CD8-positive, alpha-beta memory T cell (primary cell): Measurements from ENCODE around the gene PBX3. TPM values are rescaled to one million over a fixed set of nuclear protein-coding genes. Genes with fewer than 3 reads are reported as not detected.

ENCODE experiments used
- CTCF ChIA-PET: fragments of 350-600 bp; sonication (Branson Sonifier 250); formaldehyde crosslinking; loops from one replicate; lab custom pipeline; 2021; ENCODE audit warnings: antibody characterized with exemption; lab: Charles Lee
- POLR2A ChIA-PET: fragments of 350-600 bp; sonication (Branson Sonifier 250); formaldehyde crosslinking; loops from one replicate; lab custom pipeline; 2021; ENCODE audit warnings: antibody characterized with exemption; lab: Charles Lee
- DNase-seq, 5 donors: peaks; one replicate each; pipeline versions ENCODE4 v3.0.0 to v3.0.0-alpha.2; 2020 to 2022; ENCODE audit warnings: mixed read lengths in 1 of 5
- H3K27ac ChIP-seq: one replicate; pipeline ENCODE4 v1.7.0; 2013; ENCODE audit warnings: low read depth, mild to moderate bottlenecking, low read length, moderate library complexity
- H3K27me3 ChIP-seq: 2 replicates; pipeline ENCODE4 v1.7.0; 2013; ENCODE audit warnings: low read length, mild to moderate bottlenecking; ENCODE audit not compliant: insufficient read depth, poor library complexity, severe bottlenecking
- H3K36me3 ChIP-seq: 2 replicates; pipeline ENCODE4 v1.7.0; 2013; ENCODE audit warnings: mild to moderate bottlenecking, low read length, moderate library complexity; ENCODE audit not compliant: insufficient read depth
- H3K4me1 ChIP-seq: 2 replicates; pipeline ENCODE4 v1.7.0; 2013; ENCODE audit warnings: mild to moderate bottlenecking, low read length, moderate library complexity; ENCODE audit not compliant: insufficient read depth
- H3K4me3 ChIP-seq: 2 replicates; pipeline ENCODE4 v1.7.0; 2013; ENCODE audit warnings: mild to moderate bottlenecking, low read length
- H3K9me3 ChIP-seq: 2 replicates; pipeline ENCODE4 v1.7.0; 2013; ENCODE audit warnings: mild to moderate bottlenecking, low read length
- H3K27ac Mint-ChIP-seq, 8 donors: one replicate each; pipeline ENCODE4 v1.8.0; 2020 to 2021; ENCODE audit warnings: mixed read lengths in 8 of 8, mild to moderate bottlenecking in 6 of 8, inconsistent platforms in 3 of 8, moderate library complexity in 3 of 8
- H3K27me3 Mint-ChIP-seq, 2 donors: one replicate each; pipeline ENCODE4 v1.8.0; 2020 to 2021; ENCODE audit warnings: mixed read lengths in 2 of 2, mild to moderate bottlenecking in 1 of 2, moderate library complexity in 1 of 2
- H3K36me3 Mint-ChIP-seq, 3 donors: one replicate each; pipeline ENCODE4 v1.8.0; 2020 to 2021; ENCODE audit warnings: mixed read lengths in 3 of 3, inconsistent platforms in 1 of 3, mild to moderate bottlenecking in 1 of 3
- H3K4me1 Mint-ChIP-seq, 3 donors: one replicate each; pipeline ENCODE4 v1.8.0; 2020 to 2021; ENCODE audit warnings: mixed read lengths in 3 of 3, inconsistent platforms in 1 of 3, mild to moderate bottlenecking in 1 of 3
- H3K4me3 Mint-ChIP-seq, 7 donors: one replicate each; pipeline ENCODE4 v1.8.0; 2020 to 2021; ENCODE audit warnings: mixed read lengths in 7 of 7, mild to moderate bottlenecking in 6 of 7, moderate library complexity in 4 of 7, inconsistent platforms in 2 of 7
- H3K9me3 Mint-ChIP-seq, 5 donors: one replicate each; pipeline ENCODE4 v1.8.0; 2020 to 2022; ENCODE audit warnings: mixed read lengths in 5 of 5, mild to moderate bottlenecking in 3 of 5, moderate library complexity in 2 of 5, inconsistent platforms in 1 of 5
- polyA plus RNA-seq: library from polyadenylated mRNA; unstranded; fragments of 300-500 nt; fragmentation: Illumina TruSeq; gene quantifications from one replicate; pipeline ENCODE4 v1.2.3, GENCODE V29; 2021
- total RNA-seq, 2 experiments: library from RNA; stranded (reverse); gene quantifications; one replicate each; pipeline ENCODE4 v1.2.3, GENCODE V29; 2021

PBX3 gene
- total and polyA plus RNA-seq, 3 experiments from 2014 or later: 4.6 to 13.4 (median 12.8) TPM

DNA sequence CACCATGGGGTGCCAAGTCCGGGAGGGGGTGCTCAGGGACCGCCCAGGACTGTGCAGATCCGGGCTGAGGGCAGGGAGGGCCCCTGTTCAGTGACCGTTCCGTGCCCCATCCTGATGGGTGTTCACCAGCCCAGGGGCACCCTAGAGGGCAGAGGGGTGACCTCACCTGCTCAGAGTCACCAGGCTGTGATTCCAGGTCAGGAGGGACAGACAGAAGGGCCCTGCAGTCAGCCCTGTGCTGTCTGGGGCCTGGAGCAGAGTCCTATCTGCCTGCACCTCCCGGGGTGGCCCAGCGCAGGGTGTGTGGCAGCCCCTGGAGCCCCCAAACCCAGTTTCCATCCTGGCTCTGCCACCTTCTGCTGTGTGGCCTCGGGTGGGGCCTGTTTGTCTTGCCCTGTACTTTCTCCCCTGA is 241.9 kb downstream of the PBX3 start:
- Mint-ChIP-seq H3K9me3 (no peaks in the 10 kb centered on the region), H3K27me3 (peaks cover 0 to 4% of the 10 kb centered on the region in 2 donors), H3K27ac (no peak overlapping the region), H3K4me1 (no peaks in the 10 kb centered on the region), H3K4me3 (no peak overlapping the region), H3K36me3 (no peaks in the 10 kb centered on the region)
- H3K4me3 ChIP-seq: no peak overlapping the region
- no peaks in the 10 kb centered on the region for H3K27me3 ChIP-seq
- H3K36me3 ChIP-seq: no peaks in the 10 kb centered on the region
- DNase-seq: no peak
- H3K9me3 ChIP-seq: no peaks in the 10 kb centered on the region
- H3K27ac ChIP-seq: no peak overlapping the region
- no peaks in the 10 kb centered on the region for H3K4me1 ChIP-seq
- POLR2A ChIA-PET: no interaction called here
- CTCF ChIA-PET: no interaction called here

DNA sequence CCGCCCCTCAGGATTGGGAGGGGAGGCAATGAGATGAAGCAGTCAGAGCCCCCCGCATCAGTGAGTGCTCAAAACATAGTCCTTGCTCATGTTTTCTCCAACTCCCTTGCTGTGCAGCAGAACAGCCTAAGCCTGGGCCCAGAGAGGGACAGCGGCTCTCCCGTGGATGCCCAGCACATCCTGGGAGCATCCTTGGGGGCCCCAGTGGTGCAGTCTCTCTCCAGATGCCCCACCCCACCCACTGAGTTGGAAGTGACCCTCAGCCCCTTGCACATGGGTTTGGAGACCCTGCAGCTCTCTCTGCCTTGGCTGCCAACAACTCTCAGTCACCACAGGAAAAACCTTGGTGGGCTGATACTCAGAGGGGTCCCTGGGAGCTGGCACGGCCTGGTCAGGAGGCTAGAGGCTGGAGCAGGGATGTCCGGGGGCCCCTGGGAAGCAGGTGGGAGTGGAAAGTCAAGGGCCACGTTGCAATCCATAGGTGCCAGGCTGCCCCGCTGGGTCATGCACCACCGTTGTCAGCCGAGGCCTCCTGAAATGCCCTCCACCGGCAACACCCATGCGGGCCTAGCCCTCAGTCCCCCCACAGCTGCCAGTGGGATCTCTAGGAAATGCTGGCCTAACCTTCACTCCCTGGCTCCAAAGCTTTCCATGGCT is 242.5 kb downstream of the PBX3 start:
- no peak overlapping the region for H3K4me3 Mint-ChIP-seq
- CTCF ChIA-PET: no interaction called here

DNA sequence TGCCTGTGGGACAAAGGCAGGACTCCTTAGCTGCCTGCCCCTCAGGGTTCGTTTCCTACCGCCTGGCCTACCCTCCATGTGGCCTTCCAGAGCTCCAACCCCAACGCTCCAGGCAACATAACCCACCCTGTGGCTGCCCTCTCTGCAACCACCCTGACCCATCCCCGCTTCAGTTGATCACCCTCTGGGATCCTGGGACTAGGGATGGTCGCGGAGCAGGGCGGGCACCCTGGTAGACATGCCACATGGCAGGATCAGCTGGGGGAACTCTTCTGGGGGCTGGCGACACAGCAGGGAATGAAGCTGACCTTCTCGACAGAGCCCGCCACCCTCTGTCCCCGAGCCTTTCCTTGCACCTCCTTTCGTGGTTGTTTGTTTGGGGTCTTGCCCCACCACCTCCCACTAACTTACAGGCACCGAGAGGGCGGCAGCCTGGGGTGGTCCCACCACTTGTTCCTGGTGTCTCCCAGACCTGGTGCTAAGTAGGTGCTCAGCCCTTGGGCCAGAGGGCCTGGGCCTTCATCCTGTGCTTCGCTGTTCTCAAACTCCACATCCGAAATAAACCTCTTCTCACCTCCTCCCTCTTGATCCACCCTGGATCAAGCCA is 243.1 kb downstream of the PBX3 start:
- Mint-ChIP-seq H3K4me3 (no peak overlapping the region), H3K36me3 (no peaks in the 10 kb centered on the region), H3K27ac (no peak overlapping the region), H3K27me3 (peaks cover 0 to 2% of the 10 kb centered on the region in 2 donors), H3K9me3 (no peaks in the 10 kb centered on the region), H3K4me1 (no peaks in the 10 kb centered on the region)
- no peaks in the 10 kb centered on the region for H3K9me3 ChIP-seq
- no peak overlapping the region for H3K27ac ChIP-seq
- ChIA-PET CTCF (no interaction called here), POLR2A (no interaction called here)
- DNase-seq: no peak
- no peaks in the 10 kb centered on the region for H3K4me1 ChIP-seq
- no peak overlapping the region for H3K4me3 ChIP-seq
- no peaks in the 10 kb centered on the region for H3K27me3 ChIP-seq
- no peaks in the 10 kb centered on the region for H3K36me3 ChIP-seq

More for the DNA sequence above, 242.5 kb downstream of the PBX3 start:
- Mint-ChIP-seq H3K27ac (no peak overlapping the region), H3K9me3 (no peaks in the 10 kb centered on the region), H3K36me3 (no peaks in the 10 kb centered on the region), H3K4me1 (no peaks in the 10 kb centered on the region), H3K27me3 (peaks cover 0 to 4% of the 10 kb centered on the region in 2 donors)
- H3K4me1 ChIP-seq: no peaks in the 10 kb centered on the region
- H3K36me3 ChIP-seq: no peaks in the 10 kb centered on the region
- H3K27ac ChIP-seq: no peak overlapping the region
- H3K4me3 ChIP-seq: no peak overlapping the region
- no peaks in the 10 kb centered on the region for H3K9me3 ChIP-seq
- POLR2A ChIA-PET: no interaction called here
- no peak for DNase-seq
- no peaks in the 10 kb centered on the region for H3K27me3 ChIP-seq

DNA sequence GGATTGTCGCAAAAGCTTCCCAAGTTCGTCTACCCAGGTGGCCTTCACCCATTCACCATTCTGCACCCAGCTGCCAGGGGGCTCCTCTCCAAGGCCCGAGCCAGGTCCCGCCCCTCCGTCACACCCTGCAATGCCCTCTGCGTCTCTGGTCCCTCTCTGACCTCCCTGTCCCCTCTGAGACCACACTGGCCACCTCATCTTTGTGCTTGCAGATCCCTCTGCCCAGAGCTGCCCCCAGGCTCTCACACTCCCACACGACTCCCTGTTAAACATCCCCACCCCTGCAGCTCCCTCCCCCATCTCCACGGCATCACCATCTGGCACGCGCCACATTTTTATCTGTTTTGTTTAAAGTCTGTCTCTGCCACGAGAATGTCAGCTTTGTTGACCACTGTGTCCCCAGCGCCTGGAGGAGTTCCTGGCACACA is 243.6 kb downstream of the PBX3 start:
- H3K27ac ChIP-seq: no peak overlapping the region
- H3K9me3 ChIP-seq: no peaks in the 10 kb centered on the region
- Mint-ChIP-seq H3K4me1 (no peaks in the 10 kb centered on the region), H3K9me3 (no peaks in the 10 kb centered on the region), H3K27ac (no peak overlapping the region), H3K4me3 (no peak overlapping the region), H3K27me3 (peaks cover under 1 to 2% of the 10 kb centered on the region in 2 donors), H3K36me3 (no peaks in the 10 kb centered on the region)
- DNase-seq: no peak
- H3K27me3 ChIP-seq: no peaks in the 10 kb centered on the region
- H3K4me3 ChIP-seq: no peak overlapping the region
- H3K36me3 ChIP-seq: no peaks in the 10 kb centered on the region
- ChIA-PET CTCF (no interaction called here), POLR2A (no interaction called here)
- no peaks in the 10 kb centered on the region for H3K4me1 ChIP-seq

DNA sequence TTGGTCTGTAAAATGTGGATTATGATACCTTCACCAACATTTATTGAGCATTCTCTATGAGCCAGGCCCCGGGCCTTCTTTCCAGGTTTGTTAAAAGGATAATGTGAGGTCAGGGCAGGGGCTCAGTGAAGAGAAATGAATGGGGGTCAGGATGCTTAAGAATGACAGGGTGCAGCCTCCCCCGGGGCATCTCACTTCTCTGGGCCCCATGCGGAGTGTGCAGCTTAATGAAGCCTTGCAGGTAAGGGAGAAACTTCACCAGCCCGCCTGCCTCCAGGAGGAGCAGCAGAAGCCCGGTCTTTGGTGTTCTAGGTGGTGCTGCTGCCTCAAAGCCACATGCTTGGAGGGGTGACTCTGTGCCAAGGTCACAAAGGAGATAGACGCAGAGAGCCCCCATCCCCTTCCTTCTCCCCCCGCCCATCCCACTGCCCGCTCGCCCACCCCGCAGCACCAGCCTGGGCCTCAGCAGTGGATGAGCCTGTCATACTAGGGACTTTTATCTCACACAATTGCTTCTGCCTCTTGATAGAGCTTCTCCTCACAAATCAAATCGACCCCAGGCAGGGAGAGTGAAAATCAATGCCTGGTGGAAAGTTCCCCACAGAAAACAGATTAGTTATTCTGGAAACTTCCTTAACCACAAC is 244.8 kb downstream of the PBX3 start:
- H3K4me1 Mint-ChIP-seq: no peaks in the 10 kb centered on the region
- H3K4me1 ChIP-seq: no peaks in the 10 kb centered on the region
- no peak overlapping the region for H3K4me3 Mint-ChIP-seq

DNA sequence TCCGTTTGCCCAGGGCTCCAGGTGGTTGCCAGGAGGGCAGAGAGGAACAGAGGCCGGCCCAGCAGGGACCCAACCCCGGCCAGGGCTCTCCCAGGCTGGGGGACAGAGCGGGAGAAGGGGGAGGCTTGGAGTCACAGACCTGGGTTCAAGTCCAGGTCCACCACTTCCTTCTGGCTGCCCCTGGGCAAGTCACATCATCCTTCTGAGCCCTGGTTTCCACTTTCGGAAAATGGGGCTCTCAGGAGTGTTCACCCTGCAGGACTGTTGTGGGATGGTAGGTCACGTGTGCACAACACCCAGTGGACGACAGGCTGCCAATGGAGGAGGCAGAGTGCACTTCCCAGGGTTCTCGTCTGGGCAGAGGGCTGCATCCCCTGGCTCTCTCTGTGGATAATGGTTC is 245.4 kb downstream of the PBX3 start:
- Histone ChIP-seq H3K27me3 (no peaks in the 10 kb centered on the region), H3K27ac (no peak overlapping the region), H3K36me3 (no peaks in the 10 kb centered on the region), H3K4me1 (no peaks in the 10 kb centered on the region), H3K9me3 (no peaks in the 10 kb centered on the region), H3K4me3 (no peak overlapping the region)
- ChIA-PET POLR2A (no interaction called here), CTCF (no interaction called here)
- Mint-ChIP-seq H3K9me3 (no peaks in the 10 kb centered on the region), H3K36me3 (no peaks in the 10 kb centered on the region), H3K4me1 (no peaks in the 10 kb centered on the region), H3K27ac (no peak overlapping the region), H3K27me3 (peaks cover 2 to 10% of the 10 kb centered on the region in 2 donors), H3K4me3 (no peak overlapping the region)
- DNase-seq: no peak

More for the DNA sequence above, 244.8 kb downstream of the PBX3 start:
- Histone ChIP-seq H3K36me3 (no peaks in the 10 kb centered on the region), H3K9me3 (no peaks in the 10 kb centered on the region), H3K27me3 (no peaks in the 10 kb centered on the region), H3K27ac (no peak overlapping the region), H3K4me3 (no peak overlapping the region)
- peaks cover 2 to 8% of the 10 kb centered on the region in 2 donors for H3K27me3 Mint-ChIP-seq
- DNase-seq: no peak
- ChIA-PET CTCF (no interaction called here), POLR2A (no interaction called here)
- H3K9me3 Mint-ChIP-seq: no peaks in the 10 kb centered on the region
- H3K36me3 Mint-ChIP-seq: no peaks in the 10 kb centered on the region
- no peak overlapping the region for H3K27ac Mint-ChIP-seq

DNA sequence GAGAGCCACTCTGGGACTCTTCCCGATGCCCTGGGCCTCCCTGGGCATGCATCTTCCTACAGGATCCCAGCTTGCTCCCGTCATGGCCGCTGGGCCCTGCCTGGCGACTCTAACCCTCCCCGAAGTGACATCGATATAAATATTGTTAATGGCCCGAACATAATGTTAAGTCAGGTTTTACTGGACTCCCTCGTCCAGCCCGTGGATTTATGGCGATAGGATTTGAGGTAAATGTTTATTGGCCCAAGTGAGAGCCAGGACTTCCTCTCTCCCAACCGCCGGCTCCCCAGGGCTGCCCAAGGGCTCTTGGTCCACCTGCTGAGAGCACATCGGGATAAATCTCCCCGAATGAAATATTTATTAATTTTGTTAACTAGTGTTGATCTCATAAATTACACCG is 246.3 kb downstream of the PBX3 start:
- no peak for DNase-seq
- no peaks in the 10 kb centered on the region for H3K36me3 Mint-ChIP-seq
- H3K9me3 Mint-ChIP-seq: no peaks in the 10 kb centered on the region
- Histone ChIP-seq H3K27me3 (no peaks in the 10 kb centered on the region), H3K9me3 (no peaks in the 10 kb centered on the region), H3K36me3 (no peaks in the 10 kb centered on the region), H3K4me3 (no peak overlapping the region), H3K27ac (no peak overlapping the region), H3K4me1 (no peaks in the 10 kb centered on the region)
- no peak overlapping the region for H3K4me3 Mint-ChIP-seq
- H3K27me3 Mint-ChIP-seq: peaks cover under 1 to 10% of the 10 kb centered on the region in 2 donors
- H3K27ac Mint-ChIP-seq: peak overlapping the region in 1 of 8 donors; percentile 38
- POLR2A ChIA-PET: no interaction called here
- H3K4me1 Mint-ChIP-seq: no peaks in the 10 kb centered on the region
- CTCF ChIA-PET: no interaction called here
